Measurements from ENCODE around the gene NEMP1.

Gene NEMP1

DNA sequence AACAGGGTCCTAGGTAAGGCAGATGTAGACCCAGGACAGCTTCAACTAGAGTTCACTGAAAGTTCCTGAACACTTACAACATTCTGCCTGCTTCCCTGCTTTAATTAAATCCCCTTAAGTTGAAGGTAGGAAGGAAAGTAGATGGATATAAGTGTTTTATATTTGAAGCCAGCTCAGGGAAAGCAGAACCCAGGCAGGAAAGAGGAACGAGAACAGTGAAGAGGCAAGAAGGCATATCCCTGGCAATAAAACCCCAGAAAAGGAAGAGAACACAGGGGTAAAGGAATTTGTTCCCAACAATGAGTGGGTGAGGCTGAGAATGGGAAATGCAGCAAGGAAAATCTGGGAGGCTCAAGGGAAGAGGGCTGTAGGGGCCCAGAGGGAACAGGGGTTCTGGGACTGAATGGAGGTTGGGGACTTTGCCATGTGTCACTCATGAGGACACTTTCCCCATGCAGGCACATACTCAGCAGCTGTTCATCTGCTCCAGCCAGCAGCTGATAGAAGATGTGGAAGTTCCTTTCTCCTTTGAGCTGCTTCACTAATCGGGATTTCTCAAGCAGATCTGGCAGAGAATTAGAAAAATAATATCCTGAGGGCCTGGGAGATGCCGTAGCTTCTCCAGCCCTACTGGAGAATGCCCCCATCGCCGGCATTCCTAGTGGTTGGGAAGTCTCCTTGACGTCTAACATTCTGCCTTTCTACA is 32.4 kb downstream of the NEMP1 start:
- no peaks in the 10 kb centered on the region for H3K79me2 ChIP-seq (ENCODE audit: insufficient read depth, low read length)
- H4K20me1 ChIP-seq (ENCODE audit: insufficient read depth, low read length, poor library complexity, severe bottlenecking), result no peaks in the 10 kb centered on the region
- H3K27me3 ChIP-seq (ENCODE audit: insufficient read depth, low read length, poor library complexity, severe bottlenecking), result no peaks in the 10 kb centered on the region
- no peak overlapping the region for H3K4me2 ChIP-seq (ENCODE audit: low read depth, low read length, poor library complexity, severe bottlenecking)
- no peaks in the 10 kb centered on the region for H3F3A ChIP-seq (ENCODE audit: low read depth)
- H3K9me2 ChIP-seq (replicated peaks; ENCODE audit: low read depth, low read length), result no peaks in the 10 kb centered on the region
- no peaks in the 10 kb centered on the region for H3K9me3 ChIP-seq (ENCODE audit: insufficient read depth, low read depth, low read length)
- TF ChIP-seq, protein P1, sequence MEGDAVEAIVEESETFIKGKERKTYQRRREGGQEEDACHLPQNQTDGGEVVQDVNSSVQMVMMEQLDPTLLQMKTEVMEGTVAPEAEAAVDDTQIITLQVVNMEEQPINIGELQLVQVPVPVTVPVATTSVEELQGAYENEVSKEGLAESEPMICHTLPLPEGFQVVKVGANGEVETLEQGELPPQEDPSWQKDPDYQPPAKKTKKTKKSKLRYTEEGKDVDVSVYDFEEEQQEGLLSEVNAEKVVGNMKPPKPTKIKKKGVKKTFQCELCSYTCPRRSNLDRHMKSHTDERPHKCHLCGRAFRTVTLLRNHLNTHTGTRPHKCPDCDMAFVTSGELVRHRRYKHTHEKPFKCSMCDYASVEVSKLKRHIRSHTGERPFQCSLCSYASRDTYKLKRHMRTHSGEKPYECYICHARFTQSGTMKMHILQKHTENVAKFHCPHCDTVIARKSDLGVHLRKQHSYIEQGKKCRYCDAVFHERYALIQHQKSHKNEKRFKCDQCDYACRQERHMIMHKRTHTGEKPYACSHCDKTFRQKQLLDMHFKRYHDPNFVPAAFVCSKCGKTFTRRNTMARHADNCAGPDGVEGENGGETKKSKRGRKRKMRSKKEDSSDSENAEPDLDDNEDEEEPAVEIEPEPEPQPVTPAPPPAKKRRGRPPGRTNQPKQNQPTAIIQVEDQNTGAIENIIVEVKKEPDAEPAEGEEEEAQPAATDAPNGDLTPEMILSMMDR (conservative IDR thresholded peaks at IDR 0.05; ENCODE audit: low read length), result no peak
- TF ChIP-seq EZH2phosphoT487 (IDR thresholded peaks at IDR 0.05; ENCODE audit: borderline replicate concordance), result no peak
- no peaks in the 10 kb centered on the region for H3K36me3 ChIP-seq (ENCODE audit: insufficient read depth, low read length)
- H2AFZ ChIP-seq (ENCODE audit: low read length), result no peak overlapping the region
- H3K4me3 ChIP-seq (ENCODE audit: low read length, poor library complexity, severe bottlenecking), result no peak overlapping the region
- H3K4me1 ChIP-seq (ENCODE audit: insufficient read depth, low read length, poor library complexity, severe bottlenecking), result peaks cover 25% of the 10 kb centered on the region
- H3K9ac ChIP-seq (ENCODE audit: low read depth, low read length, poor library complexity, severe bottlenecking), result no peak overlapping the region

DNA sequence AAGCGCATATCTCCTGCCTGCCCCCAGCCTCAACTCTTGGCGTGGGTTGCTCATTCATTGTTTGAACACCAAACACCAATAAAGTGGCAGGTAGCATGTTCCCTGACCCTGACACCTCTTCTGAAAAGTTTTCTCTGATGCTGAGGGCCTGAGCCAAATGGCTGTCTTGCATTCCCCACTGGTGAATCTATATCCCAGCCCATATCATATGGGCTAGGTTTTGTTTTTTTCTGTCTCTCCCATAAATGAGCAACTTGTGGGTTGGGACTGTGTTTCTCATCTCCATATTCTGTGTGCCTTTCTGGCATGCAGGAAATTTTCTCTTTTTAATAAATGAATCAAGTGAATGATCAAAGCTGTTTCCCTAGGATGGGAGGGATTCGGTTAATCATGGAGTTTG is 33.7 kb downstream of the NEMP1 start:
- H3K9ac ChIP-seq (ENCODE audit: low read depth, low read length, poor library complexity, severe bottlenecking), result no peak overlapping the region
- H3K9me3 ChIP-seq (ENCODE audit: insufficient read depth, low read depth, low read length), result no peaks in the 10 kb centered on the region
- TF ChIP-seq EZH2phosphoT487 (IDR thresholded peaks at IDR 0.05; ENCODE audit: borderline replicate concordance), result no peak
- TF ChIP-seq, protein P1 (conservative IDR thresholded peaks at IDR 0.05; ENCODE audit: low read length), result no peak
- H3K27me3 ChIP-seq (ENCODE audit: insufficient read depth, low read length, poor library complexity, severe bottlenecking), result no peaks in the 10 kb centered on the region
- H3F3A ChIP-seq (ENCODE audit: low read depth), result no peaks in the 10 kb centered on the region
- no peaks in the 10 kb centered on the region for H3K9me2 ChIP-seq (replicated peaks; ENCODE audit: low read depth, low read length)
- no peak overlapping the region for H3K4me3 ChIP-seq (ENCODE audit: low read length, poor library complexity, severe bottlenecking)
- H4K20me1 ChIP-seq (ENCODE audit: insufficient read depth, low read length, poor library complexity, severe bottlenecking), result no peaks in the 10 kb centered on the region
- no peak overlapping the region for H3K4me2 ChIP-seq (ENCODE audit: low read depth, low read length, poor library complexity, severe bottlenecking)
- peaks cover 25% of the 10 kb centered on the region for H3K4me1 ChIP-seq (ENCODE audit: insufficient read depth, low read length, poor library complexity, severe bottlenecking)
- H2AFZ ChIP-seq (ENCODE audit: low read length), result no peak overlapping the region
- H3K79me2 ChIP-seq (ENCODE audit: insufficient read depth, low read length), result no peaks in the 10 kb centered on the region
- no peaks in the 10 kb centered on the region for H3K36me3 ChIP-seq (ENCODE audit: insufficient read depth, low read length)

GRCh38 chr12:57044468-57044867 is 34.1 kb downstream of the NEMP1 start:
- H3K4me2 ChIP-seq (ENCODE audit: low read depth, low read length, poor library complexity, severe bottlenecking), result no peak overlapping the region
- H3K9ac ChIP-seq (ENCODE audit: low read depth, low read length, poor library complexity, severe bottlenecking), result no peak overlapping the region
- no peak overlapping the region for H3K4me3 ChIP-seq (ENCODE audit: low read length, poor library complexity, severe bottlenecking)
- H3K4me1 ChIP-seq (ENCODE audit: insufficient read depth, low read length, poor library complexity, severe bottlenecking), result peaks cover 25% of the 10 kb centered on the region
- H3K27me3 ChIP-seq (ENCODE audit: insufficient read depth, low read length, poor library complexity, severe bottlenecking), result no peaks in the 10 kb centered on the region
- H3K79me2 ChIP-seq (ENCODE audit: insufficient read depth, low read length), result no peaks in the 10 kb centered on the region
- H3K36me3 ChIP-seq (ENCODE audit: insufficient read depth, low read length), result no peaks in the 10 kb centered on the region
- H2AFZ ChIP-seq (ENCODE audit: low read length), result no peak overlapping the region
- no peaks in the 10 kb centered on the region for H4K20me1 ChIP-seq (ENCODE audit: insufficient read depth, low read length, poor library complexity, severe bottlenecking)
- H3F3A ChIP-seq (ENCODE audit: low read depth), result no peaks in the 10 kb centered on the region
- H3K9me3 ChIP-seq (ENCODE audit: insufficient read depth, low read depth, low read length), result no peaks in the 10 kb centered on the region
- no peaks in the 10 kb centered on the region for H3K9me2 ChIP-seq (replicated peaks; ENCODE audit: low read depth, low read length)
- no peak for TF ChIP-seq EZH2phosphoT487 (IDR thresholded peaks at IDR 0.05; ENCODE audit: borderline replicate concordance)
- TF ChIP-seq, protein P1 (conservative IDR thresholded peaks at IDR 0.05; ENCODE audit: low read length), result no peak
